ENCODE measurements around the gene KCNK16. TPM values are rescaled to one million over a fixed set of nuclear protein-coding genes. Genes with fewer than 3 reads are reported as not detected.

KCNK16 gene
- total and polyA plus RNA-seq, 2 donors from 2014 or later, result not detected

DNA sequence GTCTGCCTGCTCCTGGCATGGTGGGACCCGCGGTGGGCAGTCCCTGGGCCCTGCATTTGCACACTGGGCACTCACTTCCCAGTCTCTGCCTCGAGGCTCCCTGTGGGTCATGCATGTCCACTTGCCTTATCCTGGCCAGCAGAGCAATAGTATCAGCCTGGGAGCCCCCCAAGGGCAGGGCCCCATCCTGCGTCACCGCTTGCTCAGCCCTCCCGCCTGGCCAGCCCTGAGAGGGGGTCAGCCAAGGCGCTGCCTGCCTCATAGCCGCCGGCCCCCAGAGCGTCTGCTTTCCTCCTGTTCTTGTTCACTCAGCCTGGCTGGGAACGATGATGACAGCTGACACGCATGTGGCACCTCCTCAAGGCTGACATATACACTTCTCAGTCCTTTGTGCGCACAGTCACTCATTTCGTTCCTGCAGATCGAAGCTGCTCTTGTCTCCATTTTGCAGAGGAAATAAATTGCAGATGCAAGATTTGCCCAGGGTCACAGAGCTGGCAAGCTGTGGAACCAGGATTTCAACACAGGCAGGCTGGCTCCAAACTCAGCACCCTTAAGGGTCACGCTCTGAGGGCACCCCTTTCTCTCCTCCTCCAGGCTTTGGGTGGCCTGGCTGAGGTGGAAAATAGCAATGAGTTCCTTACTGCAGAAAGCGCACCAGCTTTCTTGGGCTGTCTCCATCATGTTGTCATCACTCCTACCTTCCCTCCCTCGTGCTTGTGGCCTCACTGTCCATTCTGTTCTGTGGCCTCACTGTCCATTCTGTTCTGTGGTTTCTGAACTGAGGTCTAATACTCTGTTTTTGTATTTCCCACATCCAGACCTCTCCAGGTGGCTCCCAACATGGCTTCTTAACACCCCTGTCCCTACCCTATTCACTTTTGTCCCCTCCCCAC is 25.5 kb downstream of the KCNK16 start:
- FAIRE-seq (no peak), DNase-seq (peak in 1 of 5 donors; percentile 76)
- Histone ChIP-seq H3K36me3 (ENCODE audit: control insufficient read depth in 2 of 3, insufficient read depth in 3 of 3, low read length in 3 of 3) (no peaks in the 10 kb centered on the region), H3K4me3 (ENCODE audit: low read length in 3 of 3) (no peak overlapping the region), H3K4me1 (ENCODE audit: control insufficient read depth in 2 of 3, insufficient read depth in 2 of 3, low read depth in 1 of 3, low read length in 3 of 3) (no peaks in the 10 kb centered on the region), H3K9ac (ENCODE audit: low read length in 3 of 3) (no peak overlapping the region), H3K27me3 (ENCODE audit: control insufficient read depth, insufficient read depth, low read length) (no peaks in the 10 kb centered on the region), H3K9me3 (ENCODE audit: control insufficient read depth in 2 of 3, insufficient read depth in 1 of 3, low read length in 3 of 3) (no peaks in the 10 kb centered on the region), H3K27ac (ENCODE audit: low read depth in 2 of 2, low read length in 2 of 2) (no peak overlapping the region)
- intact Hi-C loops (cut with DNase I), result no loop called here
- TF ChIP-seq, protein P1, sequence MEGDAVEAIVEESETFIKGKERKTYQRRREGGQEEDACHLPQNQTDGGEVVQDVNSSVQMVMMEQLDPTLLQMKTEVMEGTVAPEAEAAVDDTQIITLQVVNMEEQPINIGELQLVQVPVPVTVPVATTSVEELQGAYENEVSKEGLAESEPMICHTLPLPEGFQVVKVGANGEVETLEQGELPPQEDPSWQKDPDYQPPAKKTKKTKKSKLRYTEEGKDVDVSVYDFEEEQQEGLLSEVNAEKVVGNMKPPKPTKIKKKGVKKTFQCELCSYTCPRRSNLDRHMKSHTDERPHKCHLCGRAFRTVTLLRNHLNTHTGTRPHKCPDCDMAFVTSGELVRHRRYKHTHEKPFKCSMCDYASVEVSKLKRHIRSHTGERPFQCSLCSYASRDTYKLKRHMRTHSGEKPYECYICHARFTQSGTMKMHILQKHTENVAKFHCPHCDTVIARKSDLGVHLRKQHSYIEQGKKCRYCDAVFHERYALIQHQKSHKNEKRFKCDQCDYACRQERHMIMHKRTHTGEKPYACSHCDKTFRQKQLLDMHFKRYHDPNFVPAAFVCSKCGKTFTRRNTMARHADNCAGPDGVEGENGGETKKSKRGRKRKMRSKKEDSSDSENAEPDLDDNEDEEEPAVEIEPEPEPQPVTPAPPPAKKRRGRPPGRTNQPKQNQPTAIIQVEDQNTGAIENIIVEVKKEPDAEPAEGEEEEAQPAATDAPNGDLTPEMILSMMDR (IDR thresholded peaks at IDR 0.05; ENCODE audit: borderline replicate concordance, extremely low read depth, insufficient read depth), result no peak

DNA sequence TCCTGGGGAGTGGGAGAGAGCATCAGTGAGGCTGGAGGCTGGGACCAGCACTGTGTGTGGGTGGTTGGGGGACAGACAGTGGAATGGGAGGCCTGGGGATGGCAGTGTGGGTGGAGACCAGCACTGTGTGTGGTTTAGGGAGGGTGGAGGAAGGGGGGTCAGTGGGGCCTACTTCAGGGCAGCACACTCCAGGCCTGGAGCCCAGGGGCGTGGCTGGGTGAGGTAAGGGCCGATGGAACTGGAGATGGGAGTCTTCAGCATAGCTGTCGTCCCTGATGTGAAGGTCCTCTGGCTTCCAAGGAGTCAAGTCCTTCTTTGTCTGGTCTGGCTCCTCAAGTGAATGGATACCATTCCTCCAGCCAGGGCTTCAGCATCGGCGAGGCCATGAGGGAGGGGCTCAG is 26.9 kb downstream of the KCNK16 start:
- Histone ChIP-seq H3K9me3 (ENCODE audit: control insufficient read depth in 2 of 3, insufficient read depth in 1 of 3, low read length in 3 of 3) (no peaks in the 10 kb centered on the region), H3K36me3 (ENCODE audit: control insufficient read depth in 2 of 3, insufficient read depth in 3 of 3, low read length in 3 of 3) (no peaks in the 10 kb centered on the region), H3K27me3 (ENCODE audit: control insufficient read depth, insufficient read depth, low read length) (no peaks in the 10 kb centered on the region), H3K9ac (ENCODE audit: low read length in 3 of 3) (no peak overlapping the region), H3K4me1 (ENCODE audit: control insufficient read depth in 2 of 3, insufficient read depth in 2 of 3, low read depth in 1 of 3, low read length in 3 of 3) (no peaks in the 10 kb centered on the region), H3K27ac (ENCODE audit: low read depth in 2 of 2, low read length in 2 of 2) (no peak overlapping the region), H3K4me3 (ENCODE audit: low read length in 3 of 3) (no peak overlapping the region)
- FAIRE-seq (no peak), DNase-seq (peak in 2 of 5 donors; percentile 15 to 20)
- TF ChIP-seq, protein P1 (IDR thresholded peaks at IDR 0.05; ENCODE audit: borderline replicate concordance, extremely low read depth, insufficient read depth), result no peak
- intact Hi-C loops (cut with DNase I), result no loop called here

DNA sequence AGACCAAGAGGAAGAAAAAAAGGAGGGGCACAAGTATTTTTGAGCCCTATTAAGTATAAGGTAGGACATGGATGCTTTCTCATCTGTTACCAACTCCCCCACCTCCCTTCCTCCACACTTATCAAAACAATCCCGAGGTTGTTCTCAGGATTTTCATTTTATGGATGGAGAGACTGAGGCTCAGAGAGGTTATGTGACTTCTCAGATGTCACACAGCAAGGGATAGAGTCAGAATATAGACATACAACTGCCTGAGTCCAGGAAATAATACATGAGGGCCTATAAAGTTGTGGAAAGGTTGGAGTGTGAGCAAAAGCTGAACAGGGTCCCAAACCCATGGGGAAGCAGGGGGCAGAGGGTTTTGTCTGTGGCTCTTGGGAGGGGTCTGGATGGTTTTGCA is 27.6 kb downstream of the KCNK16 start:
- H3K27ac ChIP-seq (ENCODE audit: low read depth in 2 of 2, low read length in 2 of 2), result no peak overlapping the region
- no peak for DNase-seq
- H3K27me3 ChIP-seq (ENCODE audit: control insufficient read depth, insufficient read depth, low read length), result no peaks in the 10 kb centered on the region

More for the DNA sequence above, 27.6 kb downstream of the KCNK16 start:
- intact Hi-C loops (cut with DNase I), result no loop called here
- FAIRE-seq, result no peak
- Histone ChIP-seq H3K9me3 (ENCODE audit: control insufficient read depth in 2 of 3, insufficient read depth in 1 of 3, low read length in 3 of 3) (no peaks in the 10 kb centered on the region), H3K9ac (ENCODE audit: low read length in 3 of 3) (no peak overlapping the region), H3K4me1 (ENCODE audit: control insufficient read depth in 2 of 3, insufficient read depth in 2 of 3, low read depth in 1 of 3, low read length in 3 of 3) (no peaks in the 10 kb centered on the region), H3K36me3 (ENCODE audit: control insufficient read depth in 2 of 3, insufficient read depth in 3 of 3, low read length in 3 of 3) (no peaks in the 10 kb centered on the region), H3K4me3 (ENCODE audit: low read length in 3 of 3) (no peak overlapping the region)
- TF ChIP-seq, protein P1 (IDR thresholded peaks at IDR 0.05; ENCODE audit: borderline replicate concordance, extremely low read depth, insufficient read depth), result no peak

Measured in kidney (tissue), 14 donors.